Left lung (tissue), 10 donors: Measurements from ENCODE around the gene COPS6. TPM values are rescaled to one million over a fixed set of nuclear protein-coding genes. Genes with fewer than 3 reads are reported as not detected.

Experiments used
- ATAC-seq: fragments of 200-7000 bp; cut with Tn5 transposase; one replicate; pipeline ENCODE4 v1.9.1; 2020; ENCODE audit warnings: moderate library complexity
- DNase-seq, 4 donors: peaks; one replicate each; pipeline ENCODE4 v3.0.0-alpha.2; 2013 to 2020
- H3K27ac ChIP-seq, 2 donors: fragments of 200-600 bp; sonication (generic) in 1 of 2; one replicate each; pipeline versions ENCODE4 v1.5.0 to v1.8.0; 2020 to 2021
- H3K27me3 ChIP-seq, 2 donors: fragments of 200-600 bp; sonication (generic) in 1 of 2; one replicate each; pipeline versions ENCODE4 v1.5.0 to v1.8.0; 2020 to 2021
- H3K36me3 ChIP-seq, 2 donors: fragments of 200-600 bp; sonication (generic) in 1 of 2; one replicate each; pipeline versions ENCODE4 v1.5.0 to v1.8.0; 2020 to 2021
- H3K4me1 ChIP-seq, 2 donors: fragments of 200-600 bp; one replicate each; pipeline ENCODE4 v1.8.0; 2021
- H3K4me3 ChIP-seq, 2 donors: fragments of 200-600 bp; sonication (generic) in 1 of 2; one replicate each; pipeline versions ENCODE4 v1.5.0 to v1.8.0; 2020 to 2021; ENCODE audit warnings: mild to moderate bottlenecking in 1 of 2
- H3K9me3 ChIP-seq, 2 donors: fragments of 200-600 bp; sonication (generic) in 1 of 2; one replicate each; pipeline versions ENCODE4 v1.5.0 to v1.8.0; 2020 to 2021
- CTCF ChIP-seq, 2 donors: fragments of 200-600 bp; sonication (generic) in 1 of 2; IDR thresholded peaks; one replicate each; pipeline versions ENCODE4 v1.5.0 to v1.8.0; 2021; ENCODE audit warnings: antibody characterized with exemption in 2 of 2
- intact Hi-C, 2 donors: fragments of 100-400 bp; cut with DNase I; formaldehyde crosslinking; loops; one replicate each; pipeline versions ENCODE4 v1.11.2 to v1.14.2; 2022
- polyA plus RNA-seq, 6 donors: library from polyadenylated mRNA; unstranded; fragments of 120-200 nt; gene quantifications; one replicate each; pipeline ENCODE4 v1.2.1, GENCODE V29; 2013; ENCODE audit not compliant: insufficient read length in 6 of 6
- total RNA-seq, 2 donors: library from RNA; stranded (reverse); fragmentation: NEBNext Ultra II Directional; extraction: Animal tissue kit (Norgen Biotek cat#: 25700); gene quantifications; one replicate each; pipeline ENCODE4 v1.2.1, GENCODE V29; 2021
- donor health status: DM: no; HTN: yes; CAD: no.
- donor health status: DM: no; HTN: no; CAD: no.

The COPS6 gene
- total and polyA plus RNA-seq, 8 donors, result 74.2 to 139 (median 114) TPM

DNA sequence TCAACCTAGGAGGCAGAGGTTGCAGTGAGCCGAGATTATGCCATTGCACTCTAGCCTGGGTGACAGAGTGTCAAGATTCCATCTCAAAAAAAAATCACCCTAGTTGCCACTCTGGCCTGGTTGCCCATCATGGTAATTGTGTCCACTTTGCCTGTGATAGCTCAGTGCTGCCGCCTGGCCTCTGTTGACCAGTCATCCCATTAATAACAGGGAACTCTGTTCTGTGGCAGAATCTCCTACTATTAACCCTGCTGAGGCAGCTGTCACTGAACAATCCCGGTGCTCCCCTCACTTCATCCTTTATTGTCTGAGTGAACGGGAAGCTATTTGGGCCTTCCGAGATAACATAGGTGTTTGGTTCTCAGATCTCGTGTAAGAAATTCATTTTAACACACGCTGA, 21.8 kb upstream of the COPS6 start:
- H3K27me3 ChIP-seq, result no peaks in the 10 kb centered on the region
- no peak for TF ChIP-seq CTCF (IDR thresholded peaks at IDR 0.05)
- intact Hi-C loops, result no loop called here
- peaks cover 7 to 74% of the 10 kb centered on the region in 2 donors for H3K36me3 ChIP-seq
- DNase-seq (no peak), ATAC-seq (no peak)
- H3K4me1 ChIP-seq, result peaks cover 4 to 8% of the 10 kb centered on the region in 2 donors
- H3K27ac ChIP-seq, result no peak overlapping the region
- H3K4me3 ChIP-seq, result no peak overlapping the region
- H3K9me3 ChIP-seq, result peaks cover 4 to 21% of the 10 kb centered on the region in 2 donors

- Histone ChIP-seq H3K9me3 (peaks cover 4 to 32% of the 10 kb centered on the region in 2 donors), H3K27me3 (no peaks in the 10 kb centered on the region), H3K27ac (no peak overlapping the region), H3K4me1 (peaks cover 4 to 7% of the 10 kb centered on the region in 2 donors), H3K4me3 (no peak overlapping the region), H3K36me3 (peaks cover 16 to 75% of the 10 kb centered on the region in 2 donors)
- intact Hi-C loops, result no loop called here
- ATAC-seq (no peak), DNase-seq (no peak)
- TF ChIP-seq CTCF (IDR thresholded peaks at IDR 0.05), result no peak
Measured at GRCh38 chr7:100069991-100070390, 18.8 kb upstream of the COPS6 start.

GRCh38 chr7:100071018-100071723, 17.6 kb upstream of the COPS6 start:
- TF ChIP-seq CTCF (IDR thresholded peaks at IDR 0.05), result no peak
- DNase-seq (no peak), ATAC-seq (no peak)
- H3K4me3 ChIP-seq, result no peak overlapping the region
- H3K27me3 ChIP-seq, result no peaks in the 10 kb centered on the region
- peaks cover 4 to 32% of the 10 kb centered on the region in 2 donors for H3K9me3 ChIP-seq
- no peaks in the 10 kb centered on the region for H3K4me1 ChIP-seq
- intact Hi-C loops, result no loop called here
- peaks cover 17 to 86% of the 10 kb centered on the region in 2 donors for H3K36me3 ChIP-seq
- no peak overlapping the region for H3K27ac ChIP-seq

DNA sequence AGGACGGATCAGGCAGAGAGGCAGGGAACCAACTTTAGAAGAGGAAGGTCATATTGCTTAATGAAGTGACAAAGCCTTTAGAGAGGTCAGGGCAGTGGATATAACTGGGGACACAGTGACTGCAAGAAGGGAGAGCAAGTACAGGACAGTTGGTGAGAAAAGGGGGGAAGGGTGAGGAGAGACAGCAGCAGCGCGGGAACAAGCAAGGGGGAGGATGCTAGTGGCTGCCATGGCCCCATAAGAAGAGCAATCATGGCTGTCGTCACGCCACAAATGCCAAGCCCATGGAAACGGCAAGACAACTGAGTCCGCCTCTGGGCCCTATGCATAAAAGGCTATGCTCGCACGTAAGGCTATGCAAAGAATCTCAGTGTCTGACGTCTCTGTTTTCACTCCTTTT, 16.3 kb upstream of the COPS6 start:
- peaks cover 4 to 32% of the 10 kb centered on the region in 2 donors for H3K9me3 ChIP-seq
- H3K27me3 ChIP-seq, result no peaks in the 10 kb centered on the region
- DNase-seq (no peak), ATAC-seq (no peak)
- no peak overlapping the region for H3K4me3 ChIP-seq
- intact Hi-C loops, result no loop called here
- TF ChIP-seq CTCF (IDR thresholded peaks at IDR 0.05), result no peak
- H3K27ac ChIP-seq, result no peak overlapping the region
- H3K36me3 ChIP-seq, result peaks cover 17 to 92% of the 10 kb centered on the region in 2 donors
- H3K4me1 ChIP-seq, result no peaks in the 10 kb centered on the region

DNA sequence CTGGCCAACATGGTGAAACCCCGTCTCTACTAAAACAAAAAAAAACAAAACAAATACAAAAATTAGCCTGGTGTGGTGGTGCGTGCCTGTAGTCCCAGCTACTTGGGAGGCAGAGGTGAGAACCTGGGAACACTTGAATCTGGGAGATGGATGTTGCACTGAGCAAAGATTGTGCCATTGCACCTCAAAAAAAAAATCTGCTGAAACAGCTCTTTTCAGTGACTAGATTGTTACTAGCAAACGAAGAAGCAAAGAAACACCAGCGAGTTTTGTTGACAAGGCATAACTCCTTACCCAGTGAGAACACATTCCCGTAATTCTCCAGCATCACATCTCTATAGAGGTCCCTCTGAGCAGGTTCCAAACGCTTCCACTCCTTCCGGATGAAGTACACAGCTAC, 13.9 kb upstream of the COPS6 start:
- Histone ChIP-seq H3K9me3 (peaks cover 4 to 32% of the 10 kb centered on the region in 2 donors), H3K4me1 (peaks cover under 1 to 14% of the 10 kb centered on the region in 2 donors), H3K36me3 (peaks cover 17 to 96% of the 10 kb centered on the region in 2 donors), H3K4me3 (no peak overlapping the region), H3K27ac (no peak overlapping the region), H3K27me3 (no peaks in the 10 kb centered on the region)
- no peak for TF ChIP-seq CTCF (IDR thresholded peaks at IDR 0.05)
- intact Hi-C loops, result no loop called here
- DNase-seq (no peak), ATAC-seq (no peak)
